ENCODE measurements around the gene ZFP36L1.

The ZFP36L1 gene

GRCh38 chr14:68738559-68738958, 54.3 kb downstream of the ZFP36L1 start:
- no peak for DNase-seq (ENCODE audit: low read depth)

Data from GM04504 (cell line).